Activated CD4-positive, alpha-beta memory T cell treated with anti-CD3 and anti-CD28 coated beads for 36 hours (primary cell): ENCODE data around the gene CCSER1. TPM values are rescaled to one million over a fixed set of nuclear protein-coding genes. Genes with fewer than 3 reads are reported as not detected.
"Not testable (repeated sequence)": the region's sequence is repeated elsewhere in the genome, so short reads cannot be mapped to it uniquely, and the experiment has no call there.

Experiments used
- CTCF ChIA-PET: fragments of 350-600 bp; sonication (Branson Sonifier 250); formaldehyde crosslinking; loops from one replicate; lab custom pipeline; 2021; ENCODE audit warnings: antibody characterized with exemption, inconsistent platforms; lab: Charles Lee
- POLR2A ChIA-PET: fragments of 350-600 bp; sonication (Branson Sonifier 250); formaldehyde crosslinking; loops from one replicate; lab custom pipeline; 2021; ENCODE audit warnings: antibody characterized with exemption; lab: Charles Lee
- DNase-seq: peaks from one replicate; pipeline ENCODE4 v3.0.0-alpha.2; 2020
- H3K27ac Mint-ChIP-seq: one replicate; pipeline ENCODE4 v1.8.0; 2021; ENCODE audit warnings: mixed read lengths
- H3K27me3 Mint-ChIP-seq: one replicate; pipeline ENCODE4 v1.8.0; 2021; ENCODE audit warnings: mixed read lengths
- H3K36me3 Mint-ChIP-seq: one replicate; pipeline ENCODE4 v1.8.0; 2021; ENCODE audit warnings: mixed read lengths
- H3K4me1 Mint-ChIP-seq: one replicate; pipeline ENCODE4 v1.8.0; 2021; ENCODE audit warnings: low read depth, mixed read lengths
- H3K4me3 Mint-ChIP-seq: one replicate; pipeline ENCODE4 v1.8.0; 2021; ENCODE audit warnings: mild to moderate bottlenecking, mixed read lengths
- H3K9me3 Mint-ChIP-seq: one replicate; pipeline ENCODE4 v1.8.0; 2021; ENCODE audit warnings: mixed read lengths
- intact Hi-C: fragments of 100-400 bp; cut with micrococcal nuclease; formaldehyde crosslinking; loops from one replicate; pipeline ENCODE4 v1.15.1; 2023
- total RNA-seq, 2 experiments: library from RNA; stranded (reverse); gene quantifications; one replicate each; pipeline ENCODE4 v1.2.3, GENCODE V29; 2021

The CCSER1 gene
- total RNA-seq, 2 experiments from 2014 or later = 0.17 to 0.19 TPM

DNA sequence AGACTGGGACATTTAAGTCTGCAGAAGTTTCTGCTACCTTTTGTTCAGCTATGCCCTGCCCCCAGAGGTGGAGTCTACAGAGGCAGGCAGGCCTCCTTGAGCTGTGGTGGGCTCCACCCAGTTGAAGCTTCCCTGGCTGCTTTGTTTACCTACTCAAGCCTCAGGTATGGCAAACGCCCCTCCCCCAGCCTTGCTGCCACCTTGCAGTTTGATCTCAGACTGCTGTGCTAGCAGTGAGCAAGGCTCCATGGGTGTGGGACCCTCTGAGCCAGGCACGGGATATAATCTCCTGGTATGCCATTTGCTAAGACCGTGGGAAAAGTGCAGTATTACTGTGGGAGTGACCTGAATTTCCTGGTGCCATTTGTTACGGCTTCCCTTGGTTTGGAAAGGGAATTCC lies 1026.8 kb downstream of the CCSER1 start:
- H3K27me3 Mint-ChIP-seq, H3K4me1 Mint-ChIP-seq, H3K27ac Mint-ChIP-seq, H3K36me3 Mint-ChIP-seq, CTCF ChIA-PET, POLR2A ChIA-PET, DNase-seq, intact Hi-C loops, H3K4me3 Mint-ChIP-seq: not testable (repeated sequence)
- H3K9me3 Mint-ChIP-seq = peaks cover 28% of the 10 kb centered on the region

DNA sequence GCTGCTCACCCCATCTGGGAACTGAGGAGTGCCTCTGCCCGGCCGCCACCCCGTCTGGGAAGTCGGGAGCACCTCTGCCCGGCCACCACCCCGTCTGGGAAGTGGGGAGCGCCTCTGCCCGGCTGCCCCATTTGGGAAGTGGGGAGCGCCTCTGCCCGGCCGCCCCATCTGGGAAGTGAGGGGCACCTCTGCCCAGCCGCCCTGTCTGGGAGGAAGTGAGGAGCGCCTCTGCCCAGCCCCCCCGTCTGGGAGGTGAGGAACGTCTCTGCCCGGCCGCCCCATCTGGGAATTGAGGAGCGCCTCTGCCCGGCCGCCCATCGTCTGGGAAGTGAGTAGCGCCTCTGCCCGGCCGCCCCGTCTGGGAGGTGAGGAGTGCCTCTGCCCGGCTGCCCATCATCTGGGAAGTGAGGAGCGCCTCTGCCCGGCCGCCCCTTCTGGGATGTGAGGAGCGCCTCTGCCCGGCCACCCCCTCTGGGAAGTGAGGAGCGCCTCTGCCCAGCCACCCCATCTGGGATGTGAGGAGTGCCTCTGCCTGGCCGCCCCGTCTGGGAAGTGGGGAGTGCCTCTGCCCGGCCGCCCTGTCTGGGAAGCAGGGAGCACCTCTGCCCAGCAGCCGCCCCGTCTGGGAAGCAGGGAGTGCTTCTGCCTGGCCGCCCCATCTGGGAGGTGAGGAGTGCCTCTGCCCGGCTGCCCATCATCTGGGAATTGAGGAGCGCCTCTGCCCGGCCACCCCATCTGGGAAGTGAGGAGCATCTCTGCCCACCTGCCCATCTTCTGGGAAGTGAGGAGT lies 1040.9 kb downstream of the CCSER1 start:
- peaks cover 21% of the 10 kb centered on the region for H3K9me3 Mint-ChIP-seq
- H3K27ac Mint-ChIP-seq, H3K36me3 Mint-ChIP-seq, H3K4me3 Mint-ChIP-seq, POLR2A ChIA-PET, H3K27me3 Mint-ChIP-seq, H3K4me1 Mint-ChIP-seq, CTCF ChIA-PET, intact Hi-C loops, DNase-seq: not testable (repeated sequence)

DNA sequence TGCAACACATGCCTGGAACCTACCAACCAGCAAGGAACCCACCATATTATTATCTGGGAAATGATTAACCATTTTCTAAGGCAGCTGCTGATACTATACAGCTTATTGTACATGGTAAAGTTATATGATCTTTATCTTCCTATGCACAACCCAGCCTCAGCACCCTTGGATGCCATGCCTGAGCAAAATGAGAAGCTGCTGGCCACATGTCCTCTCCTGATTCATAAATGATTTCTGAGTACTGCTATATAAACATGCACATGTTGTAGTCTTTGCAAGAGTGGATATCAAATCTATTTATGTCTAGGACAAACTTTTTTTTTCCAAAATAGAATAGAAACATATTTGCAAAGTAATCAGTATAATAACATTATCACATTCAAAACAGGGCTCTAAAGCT lies 1043.6 kb downstream of the CCSER1 start:
- Mint-ChIP-seq H3K27me3 (no peaks in the 10 kb centered on the region), H3K4me3 (no peak overlapping the region), H3K4me1 (no peaks in the 10 kb centered on the region), H3K36me3 (no peaks in the 10 kb centered on the region), H3K27ac (no peak overlapping the region), H3K9me3 (peaks cover 5% of the 10 kb centered on the region)
- no peak for DNase-seq
- POLR2A ChIA-PET = no interaction called here
- intact Hi-C loops = no loop called here
- CTCF ChIA-PET = no interaction called here

DNA sequence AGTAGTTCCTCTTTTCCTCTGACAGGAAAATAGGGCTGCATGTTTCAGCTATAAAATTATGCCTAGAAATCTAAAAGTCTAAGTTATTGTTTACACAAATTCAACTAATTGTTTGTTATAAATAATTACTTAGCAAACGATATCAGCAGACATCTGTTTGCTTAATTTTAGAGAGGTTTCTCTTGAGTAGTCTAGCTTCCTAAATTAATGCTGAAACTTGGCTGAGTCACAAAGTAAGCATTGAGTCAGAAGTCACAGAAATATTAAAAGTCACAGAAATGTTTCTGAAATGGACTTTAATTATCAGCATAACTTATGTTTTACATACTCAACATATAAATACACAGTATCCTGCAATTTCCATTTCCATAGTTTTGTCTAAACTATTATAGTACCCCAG lies 1044.0 kb downstream of the CCSER1 start:
- Mint-ChIP-seq H3K4me1 (no peaks in the 10 kb centered on the region), H3K4me3 (no peak overlapping the region), H3K36me3 (no peaks in the 10 kb centered on the region), H3K27ac (no peak overlapping the region), H3K9me3 (peaks cover 7% of the 10 kb centered on the region), H3K27me3 (no peaks in the 10 kb centered on the region)
- intact Hi-C loops = no loop called here
- POLR2A ChIA-PET = no interaction called here
- CTCF ChIA-PET = no interaction called here
- no peak for DNase-seq

DNA sequence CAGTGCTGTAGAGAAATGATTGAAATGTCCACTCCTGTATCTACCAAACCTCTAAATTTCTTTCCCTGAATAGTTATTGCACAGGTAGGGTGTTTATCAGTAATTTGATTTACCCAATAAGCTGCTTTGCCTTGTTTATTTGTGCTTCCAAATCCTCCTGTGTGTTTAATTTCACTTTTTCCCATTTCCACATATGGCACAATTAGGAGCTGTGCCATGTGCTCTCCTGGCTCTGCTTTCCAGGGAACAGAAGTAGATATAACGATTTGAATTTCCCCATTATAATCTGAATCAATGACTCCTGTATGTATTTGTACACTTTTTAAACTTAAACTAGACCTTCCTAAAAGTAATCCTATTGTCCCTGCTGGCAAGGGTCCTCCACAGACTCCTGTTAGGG lies 1057.9 kb downstream of the CCSER1 start:
- H3K27me3 Mint-ChIP-seq, POLR2A ChIA-PET, H3K27ac Mint-ChIP-seq, DNase-seq, H3K4me1 Mint-ChIP-seq, CTCF ChIA-PET, intact Hi-C loops, H3K4me3 Mint-ChIP-seq, H3K36me3 Mint-ChIP-seq: not testable (repeated sequence)
- peaks cover 34% of the 10 kb centered on the region for H3K9me3 Mint-ChIP-seq

DNA sequence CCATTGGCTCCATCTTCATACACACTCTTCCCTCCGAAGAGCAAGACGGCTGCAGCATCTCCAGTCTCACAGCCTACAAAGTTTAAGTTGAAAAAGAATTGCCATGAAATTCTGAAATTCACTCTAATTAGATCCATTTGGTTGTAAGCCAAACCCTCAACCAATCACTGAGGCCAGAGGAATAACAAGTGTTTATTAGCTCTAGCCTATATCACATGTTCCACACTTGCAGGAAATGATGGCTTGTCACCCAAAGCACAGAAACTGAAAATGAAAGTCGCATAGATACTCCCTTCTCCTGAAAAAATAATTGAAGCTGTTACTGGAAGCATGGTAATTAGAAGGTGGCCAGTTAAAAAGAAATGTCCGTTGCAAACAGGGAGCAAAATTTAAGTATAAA lies 1071.8 kb downstream of the CCSER1 start:
- Mint-ChIP-seq H3K4me1 (no peaks in the 10 kb centered on the region), H3K9me3 (peaks cover 8% of the 10 kb centered on the region)

DNA sequence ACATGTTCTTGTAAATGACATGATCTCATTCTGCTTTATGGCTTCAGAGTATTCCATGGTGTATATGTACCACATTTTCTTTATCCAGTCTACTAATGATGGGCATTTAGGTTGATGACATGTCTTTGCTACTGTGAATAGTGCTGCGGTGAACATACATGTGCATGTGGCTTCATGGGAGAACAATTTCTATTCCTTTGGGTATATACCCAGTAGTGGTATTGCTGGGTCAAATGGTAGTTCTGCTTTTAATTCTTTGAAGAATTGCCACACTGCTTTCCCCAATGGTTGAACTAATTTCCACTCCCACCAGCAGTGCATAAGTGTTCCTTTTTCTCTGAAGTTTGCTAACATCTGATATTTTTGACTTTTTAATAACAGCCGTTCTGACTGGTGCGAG lies 1080.3 kb downstream of the CCSER1 start:
- Mint-ChIP-seq H3K36me3 (no peaks in the 10 kb centered on the region), H3K4me3 (no peak overlapping the region), H3K4me1 (no peaks in the 10 kb centered on the region), H3K9me3 (peaks cover 2% of the 10 kb centered on the region), H3K27me3 (no peaks in the 10 kb centered on the region), H3K27ac (no peak overlapping the region)
- no peak for DNase-seq
- ChIA-PET CTCF (no interaction called here), POLR2A (no interaction called here)
- intact Hi-C loops = no loop called here

More for the DNA sequence above, 1071.8 kb downstream of the CCSER1 start:
- Mint-ChIP-seq H3K27ac (no peak overlapping the region), H3K4me3 (no peak overlapping the region), H3K36me3 (no peaks in the 10 kb centered on the region), H3K27me3 (no peaks in the 10 kb centered on the region)
- DNase-seq = no peak
- POLR2A ChIA-PET = no interaction called here
- intact Hi-C loops = no loop called here
- CTCF ChIA-PET = no interaction called here

DNA sequence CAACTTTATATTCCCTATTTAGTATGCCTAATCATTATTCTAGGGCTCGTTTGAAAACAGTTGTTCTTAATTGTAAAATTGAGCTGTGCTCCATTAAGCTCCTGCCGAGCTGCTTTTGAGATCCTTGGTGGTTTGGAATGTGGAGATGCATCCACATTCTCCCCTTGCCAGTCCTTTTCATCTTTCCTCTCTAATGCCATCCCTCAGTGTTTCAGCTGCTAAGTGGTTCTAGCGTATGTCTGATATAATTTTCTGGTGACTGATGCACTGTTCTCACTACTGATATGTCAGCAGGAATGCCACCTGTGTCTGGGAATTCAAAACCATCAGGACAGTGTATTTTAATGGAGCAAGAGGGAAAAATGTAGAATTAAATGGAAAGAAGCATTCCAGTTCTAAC lies 1085.0 kb downstream of the CCSER1 start:
- H3K27ac Mint-ChIP-seq = no peak overlapping the region
- peaks cover 2% of the 10 kb centered on the region for H3K9me3 Mint-ChIP-seq
- CTCF ChIA-PET = no interaction called here
- no peaks in the 10 kb centered on the region for H3K27me3 Mint-ChIP-seq
- DNase-seq = no peak
- no peaks in the 10 kb centered on the region for H3K4me1 Mint-ChIP-seq
- no peak overlapping the region for H3K4me3 Mint-ChIP-seq
- POLR2A ChIA-PET = no interaction called here
- H3K36me3 Mint-ChIP-seq = no peaks in the 10 kb centered on the region
- intact Hi-C loops = no loop called here

DNA sequence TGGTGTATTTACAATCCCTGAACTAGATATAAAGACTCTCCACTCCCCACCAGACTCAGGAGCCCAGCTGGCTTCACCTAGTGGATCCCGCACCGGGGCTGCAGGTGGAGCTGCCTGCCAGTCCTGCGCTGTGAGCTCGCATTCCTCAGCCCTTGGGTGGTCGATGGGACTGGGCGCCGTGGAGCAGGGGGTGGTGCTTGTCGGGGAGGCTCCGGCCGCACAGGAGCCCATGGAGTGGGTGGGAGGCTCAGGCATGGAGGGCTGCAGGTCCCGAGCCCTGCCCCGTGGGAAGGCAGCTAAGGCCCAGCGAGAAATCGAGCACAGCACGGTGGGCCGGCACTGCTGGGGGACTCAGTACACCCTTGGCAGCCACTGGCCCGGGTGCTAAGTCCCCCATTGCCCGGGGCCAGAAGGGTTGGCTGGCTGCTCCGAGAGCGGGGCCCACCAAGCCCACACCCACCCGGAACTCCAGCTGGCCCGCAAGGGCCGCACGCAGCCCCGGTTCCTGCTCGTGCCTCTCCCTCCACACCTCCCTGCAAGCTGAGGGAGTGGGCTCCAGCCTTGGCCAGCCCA lies 1090.7 kb downstream of the CCSER1 start:
- DNase-seq, intact Hi-C loops, H3K9me3 Mint-ChIP-seq, CTCF ChIA-PET, H3K27ac Mint-ChIP-seq, H3K4me1 Mint-ChIP-seq, H3K27me3 Mint-ChIP-seq, H3K36me3 Mint-ChIP-seq, H3K4me3 Mint-ChIP-seq, POLR2A ChIA-PET: not testable (repeated sequence)

DNA sequence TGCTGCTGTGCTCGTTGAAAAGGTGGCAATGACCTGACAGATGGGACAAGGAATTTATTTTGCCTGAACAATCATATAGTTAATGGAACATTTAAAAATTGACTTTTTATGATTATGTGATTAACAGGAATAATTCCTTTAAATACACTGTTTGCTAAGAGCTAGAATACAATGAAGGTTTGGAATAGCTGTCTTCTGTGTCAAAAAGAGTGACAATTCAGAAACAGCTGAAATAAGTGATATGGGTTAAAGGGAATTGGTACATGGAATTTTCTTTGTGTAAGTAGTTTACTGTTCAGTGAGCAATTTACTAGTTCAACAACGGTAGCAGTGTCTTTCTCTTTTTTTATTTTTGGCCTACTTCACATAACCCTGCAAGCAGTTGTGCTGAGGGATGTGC lies 1093.1 kb downstream of the CCSER1 start:
- intact Hi-C loops = no loop called here
- Mint-ChIP-seq H3K4me1 (no peaks in the 10 kb centered on the region), H3K27ac (no peak overlapping the region), H3K9me3 (no peaks in the 10 kb centered on the region), H3K4me3 (no peak overlapping the region), H3K36me3 (no peaks in the 10 kb centered on the region), H3K27me3 (no peaks in the 10 kb centered on the region)
- ChIA-PET POLR2A (no interaction called here), CTCF (no interaction called here)
- DNase-seq = no peak

DNA sequence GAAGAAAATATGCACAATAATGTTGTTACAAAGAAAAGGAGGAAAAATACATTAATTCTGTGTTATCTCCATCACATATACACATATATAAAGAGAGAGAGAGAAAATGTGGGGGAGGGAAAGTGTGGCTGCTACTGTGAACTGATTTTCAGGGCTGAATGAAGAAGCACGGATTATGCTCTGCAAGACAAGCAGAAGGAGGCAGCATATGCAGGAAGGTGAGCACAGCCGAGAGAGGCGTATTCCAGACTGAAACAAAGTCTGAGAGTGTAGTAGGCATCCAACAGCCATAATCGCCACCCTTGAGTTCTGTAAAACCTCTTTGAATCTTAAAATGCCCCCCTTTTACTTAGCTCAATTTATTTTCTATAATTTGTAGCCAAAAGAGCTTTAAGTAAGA lies 1094.8 kb downstream of the CCSER1 start:
- intact Hi-C loops = no loop called here
- ChIA-PET POLR2A (no interaction called here), CTCF (no interaction called here)
- Mint-ChIP-seq H3K4me3 (no peak overlapping the region), H3K36me3 (no peaks in the 10 kb centered on the region), H3K27ac (no peak overlapping the region), H3K27me3 (no peaks in the 10 kb centered on the region), H3K9me3 (no peaks in the 10 kb centered on the region), H3K4me1 (no peaks in the 10 kb centered on the region)
- DNase-seq = no peak

DNA sequence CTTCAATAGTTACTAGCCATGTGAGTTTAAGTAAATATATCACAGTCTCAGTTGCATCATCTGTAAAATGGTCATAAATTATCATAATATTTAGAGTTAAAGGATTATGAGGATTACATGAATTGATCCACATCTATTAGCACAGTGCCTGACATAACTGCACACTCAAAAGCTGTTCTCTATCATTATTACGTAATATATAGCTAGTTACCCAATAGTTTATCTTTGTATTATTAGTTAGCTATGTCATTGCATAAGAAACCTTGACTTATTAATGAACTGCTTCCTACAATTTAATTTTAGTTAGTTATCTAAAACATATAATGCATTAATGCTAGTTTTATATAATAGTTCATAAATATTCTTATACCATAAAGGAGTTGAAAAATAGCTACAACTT lies 1099.7 kb downstream of the CCSER1 start:
- H3K4me1 Mint-ChIP-seq = no peaks in the 10 kb centered on the region
- H3K36me3 Mint-ChIP-seq = no peaks in the 10 kb centered on the region
- intact Hi-C loops = no loop called here
- peaks cover 5% of the 10 kb centered on the region for H3K9me3 Mint-ChIP-seq
- no peak for DNase-seq
- H3K4me3 Mint-ChIP-seq = no peak overlapping the region
- no peak overlapping the region for H3K27ac Mint-ChIP-seq
- H3K27me3 Mint-ChIP-seq = no peaks in the 10 kb centered on the region
- POLR2A ChIA-PET = no interaction called here
- CTCF ChIA-PET = no interaction called here

DNA sequence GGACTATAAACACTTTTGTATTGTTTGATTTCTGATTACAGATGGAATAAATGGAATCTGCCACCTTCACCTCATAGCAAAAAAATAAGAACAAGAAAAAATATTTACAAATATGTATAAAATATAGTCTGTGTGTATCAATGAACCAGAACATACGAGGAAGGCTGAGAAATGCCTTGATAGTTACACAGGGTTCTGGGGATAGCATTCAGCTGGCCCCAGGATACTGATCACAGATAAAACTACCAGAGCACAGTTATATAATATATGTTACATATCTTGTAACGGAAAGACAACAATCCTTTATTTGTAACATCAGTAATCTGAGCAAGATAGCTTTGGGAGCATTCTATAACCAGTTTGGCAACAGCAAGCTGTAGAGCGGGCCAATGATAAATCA lies 1101.5 kb downstream of the CCSER1 start:
- CTCF ChIA-PET = no interaction called here

More for the DNA sequence above, 1101.5 kb downstream of the CCSER1 start:
- POLR2A ChIA-PET = no interaction called here
- H3K4me1 Mint-ChIP-seq = no peaks in the 10 kb centered on the region
- H3K4me3 Mint-ChIP-seq = no peak overlapping the region
- no peaks in the 10 kb centered on the region for H3K36me3 Mint-ChIP-seq
- H3K27ac Mint-ChIP-seq = no peak overlapping the region
- intact Hi-C loops = no loop called here
- H3K9me3 Mint-ChIP-seq = peaks cover 5% of the 10 kb centered on the region
- DNase-seq = no peak
- no peaks in the 10 kb centered on the region for H3K27me3 Mint-ChIP-seq
